Central memory CD8-positive, alpha-beta T cell (primary cell): ENCODE data around the gene KLHDC7B.

Experiments used
- ATAC-seq: fragments of 150-1000 bp; cut with Tn5 transposase; replicated peaks from 2 replicates; pipeline ENCODE4 v1.10.0; 2022; ENCODE audit warnings: mild to moderate bottlenecking, moderate FRiP score, moderate number of reproducible peaks; ENCODE audit not compliant: poor library complexity, severe bottlenecking; ENCODE audit errors: extremely low read depth
- DNase-seq, 2 donors: peaks; one replicate each; pipeline ENCODE4 v3.0.0; 2021; ENCODE audit warnings: low spot score in 2 of 2
- H3K27ac Mint-ChIP-seq: one replicate; pipeline ENCODE4 v1.8.0; 2022; ENCODE audit warnings: low read depth, mild to moderate bottlenecking, moderate library complexity, mixed read lengths
- H3K27me3 Mint-ChIP-seq: one replicate; pipeline ENCODE4 v1.8.0; 2022; ENCODE audit warnings: mixed read lengths
- H3K36me3 Mint-ChIP-seq: one replicate; pipeline ENCODE4 v1.8.0; 2022; ENCODE audit warnings: mild to moderate bottlenecking, moderate library complexity, mixed read lengths; ENCODE audit not compliant: insufficient read depth
- H3K4me1 Mint-ChIP-seq: one replicate; pipeline ENCODE4 v1.8.0; 2022; ENCODE audit warnings: mixed read lengths
- H3K4me3 Mint-ChIP-seq: one replicate; pipeline ENCODE4 v1.8.0; 2022; ENCODE audit warnings: mild to moderate bottlenecking, moderate library complexity, mixed read lengths
- H3K9me3 Mint-ChIP-seq: one replicate; pipeline ENCODE4 v1.8.0; 2022; ENCODE audit warnings: mixed read lengths

KLHDC7B gene

DNA sequence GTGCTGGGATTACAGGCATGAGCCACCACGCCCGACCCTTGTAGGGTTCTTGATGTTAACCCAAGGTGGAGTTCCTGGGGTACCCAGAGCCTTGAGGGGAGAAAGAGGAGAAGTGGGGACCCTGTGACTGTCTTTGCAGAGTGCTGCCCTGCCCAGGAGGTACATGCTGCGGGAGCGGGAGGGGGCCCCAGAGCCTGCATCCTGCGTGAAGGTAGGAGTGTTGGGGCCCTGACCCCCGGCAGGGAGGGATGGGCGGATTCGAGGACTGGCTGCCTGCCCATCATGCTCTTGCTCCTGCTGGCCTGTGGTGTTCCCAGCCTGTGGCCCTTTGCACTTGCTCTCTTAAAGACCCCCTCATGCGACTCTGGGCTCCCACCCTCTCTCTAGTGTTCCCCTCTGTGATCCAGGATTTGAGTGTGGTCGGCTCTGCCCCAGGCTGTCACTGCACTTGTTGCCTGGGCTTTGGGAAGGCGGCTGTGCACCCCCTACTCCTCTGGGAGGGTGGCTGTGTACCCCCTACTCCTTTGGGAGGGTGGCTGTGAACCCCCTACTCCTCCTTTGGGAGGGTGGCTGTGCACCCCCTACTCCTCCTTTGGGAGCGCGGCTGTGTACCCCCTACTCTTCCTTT, 24.8 kb upstream of the KLHDC7B start:
- H3K4me3 Mint-ChIP-seq: no peak overlapping the region
- no peaks in the 10 kb centered on the region for H3K27me3 Mint-ChIP-seq
- no peaks in the 10 kb centered on the region for H3K9me3 Mint-ChIP-seq
- peaks cover 59% of the 10 kb centered on the region for H3K36me3 Mint-ChIP-seq
- peaks cover 16% of the 10 kb centered on the region for H3K4me1 Mint-ChIP-seq
- DNase-seq (no peak), ATAC-seq (no peak)
- H3K27ac Mint-ChIP-seq: no peak overlapping the region

- ATAC-seq (no peak), DNase-seq (no peak)
- H3K4me1 Mint-ChIP-seq: peaks cover 16% of the 10 kb centered on the region
- peak overlapping the region; percentile 19 for H3K27ac Mint-ChIP-seq
- peaks cover 55% of the 10 kb centered on the region for H3K36me3 Mint-ChIP-seq
- H3K27me3 Mint-ChIP-seq: no peaks in the 10 kb centered on the region
- H3K9me3 Mint-ChIP-seq: no peaks in the 10 kb centered on the region
- no peak overlapping the region for H3K4me3 Mint-ChIP-seq
Observed at GRCh38 chr22:50521710-50522109, 24.0 kb upstream of the KLHDC7B start.

GRCh38 chr22:50522208-50522805, 23.4 kb upstream of the KLHDC7B start:
- DNase-seq (no peak), ATAC-seq (no peak)
- no peaks in the 10 kb centered on the region for H3K9me3 Mint-ChIP-seq
- H3K27me3 Mint-ChIP-seq: no peaks in the 10 kb centered on the region
- H3K4me1 Mint-ChIP-seq: peaks cover 22% of the 10 kb centered on the region
- H3K4me3 Mint-ChIP-seq: no peak overlapping the region
- peak overlapping the region; percentile 19 for H3K27ac Mint-ChIP-seq
- H3K36me3 Mint-ChIP-seq: peaks cover 57% of the 10 kb centered on the region

- Mint-ChIP-seq H3K9me3 (no peaks in the 10 kb centered on the region), H3K4me3 (no peak overlapping the region), H3K36me3 (peaks cover 54% of the 10 kb centered on the region), H3K27me3 (no peaks in the 10 kb centered on the region), H3K4me1 (peaks cover 28% of the 10 kb centered on the region), H3K27ac (no peak overlapping the region)
- no peak for DNase-seq
- ATAC-seq: no peak
Observed at GRCh38 chr22:50522806-50523438, 22.8 kb upstream of the KLHDC7B start.

DNA sequence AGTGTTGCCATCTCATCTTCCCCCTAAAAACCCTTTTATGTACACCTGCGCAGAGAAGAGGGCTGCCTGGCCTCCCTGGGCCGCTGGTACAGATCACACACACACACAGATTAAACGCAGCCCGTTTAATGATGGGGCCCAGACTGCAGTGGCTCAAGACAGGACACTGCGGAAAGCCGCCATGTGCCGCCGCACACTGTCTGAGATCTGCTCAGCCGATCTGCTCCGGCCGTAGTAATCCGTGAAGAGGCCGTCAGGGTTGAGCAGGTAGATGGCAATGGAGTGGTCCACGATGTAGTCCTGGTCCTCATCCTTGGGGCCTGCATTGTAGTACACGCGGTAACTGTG, 22.3 kb upstream of the KLHDC7B start:
- Mint-ChIP-seq H3K27me3 (no peaks in the 10 kb centered on the region), H3K27ac (no peak overlapping the region), H3K4me3 (peak overlapping the region; percentile 16), H3K9me3 (no peaks in the 10 kb centered on the region), H3K36me3 (peaks cover 50% of the 10 kb centered on the region), H3K4me1 (peaks cover 33% of the 10 kb centered on the region)
- DNase-seq (no peak), ATAC-seq (no peak)

GRCh38 chr22:50523806-50524675, 21.7 kb upstream of the KLHDC7B start:
- Mint-ChIP-seq H3K4me3 (peak overlapping the region; percentile 85), H3K27me3 (no peaks in the 10 kb centered on the region), H3K36me3 (peaks cover 51% of the 10 kb centered on the region), H3K4me1 (peaks cover 37% of the 10 kb centered on the region), H3K9me3 (no peaks in the 10 kb centered on the region), H3K27ac (peak overlapping the region; percentile 87)
- no peak for DNase-seq
- no peak for ATAC-seq

DNA sequence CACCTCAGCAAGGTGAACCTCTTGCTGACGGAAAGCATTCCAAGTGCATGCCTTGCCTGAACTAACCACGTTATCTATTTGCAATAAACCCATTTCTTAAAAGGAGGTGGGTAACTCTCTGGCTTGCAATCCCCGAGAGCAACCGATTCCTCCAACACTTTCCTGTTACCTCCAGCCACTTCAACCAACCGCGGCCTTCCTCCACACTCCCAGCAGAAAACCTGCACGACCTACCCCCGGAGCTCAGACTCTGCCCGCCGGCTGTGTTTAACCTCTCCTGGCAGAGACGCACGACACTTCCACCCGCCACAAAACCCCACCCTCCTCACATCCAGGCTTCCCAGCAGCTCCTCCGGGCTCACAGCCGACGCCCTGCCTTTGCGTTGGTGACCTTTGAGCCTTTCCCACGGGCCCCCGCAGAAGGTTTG, 21.0 kb upstream of the KLHDC7B start:
- peak overlapping the region; percentile 85 for H3K4me3 Mint-ChIP-seq
- peaks cover 45% of the 10 kb centered on the region for H3K36me3 Mint-ChIP-seq
- no peaks in the 10 kb centered on the region for H3K27me3 Mint-ChIP-seq
- peak overlapping the region; percentile 87 for H3K27ac Mint-ChIP-seq
- H3K4me1 Mint-ChIP-seq: peaks cover 37% of the 10 kb centered on the region
- no peaks in the 10 kb centered on the region for H3K9me3 Mint-ChIP-seq
- DNase-seq (no peak), ATAC-seq (no peak)

DNA sequence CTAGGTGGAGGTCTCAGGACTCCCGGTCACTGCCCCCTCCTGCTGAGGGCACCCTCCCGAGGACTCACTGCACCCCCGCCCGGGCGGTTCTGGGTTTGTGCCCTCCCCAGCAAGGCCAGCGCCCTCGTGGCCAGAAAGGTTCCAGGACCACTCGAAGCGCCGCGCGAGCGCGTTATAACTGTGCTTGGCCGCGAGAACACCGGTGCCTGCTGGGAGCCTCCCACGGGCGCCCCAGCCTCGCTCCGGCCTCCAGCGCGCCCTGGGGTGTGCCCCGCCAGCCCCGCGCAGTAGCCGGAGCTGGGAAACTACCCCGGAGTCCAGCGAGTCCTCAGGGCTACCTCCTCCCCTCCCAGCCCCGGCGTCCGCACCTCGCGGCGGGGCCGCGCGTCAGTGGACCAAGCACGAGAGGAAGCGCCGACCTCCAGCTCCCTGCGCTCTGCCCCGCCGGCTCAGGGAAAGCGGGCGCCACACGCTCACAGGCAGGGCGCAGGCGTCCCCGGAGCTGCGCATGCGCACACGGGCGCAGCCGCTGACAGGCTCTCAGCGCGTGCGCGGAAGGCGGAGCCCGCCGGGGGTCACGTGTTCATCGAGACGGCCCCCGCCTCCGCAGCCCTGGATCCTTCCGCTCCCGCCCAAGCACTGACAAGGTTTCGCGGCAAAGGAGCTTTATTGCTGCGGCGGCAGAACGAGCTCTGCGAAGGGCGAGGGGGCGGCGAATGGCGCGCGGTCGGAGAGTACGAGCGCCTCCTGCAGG, 20.4 kb upstream of the KLHDC7B start, which contains the start of gene SCO2:
TSS of gene SCO2 (minus strand) at position 495 of the 754 bp plus-strand sequence. CDS start 1,187 bp downstream, outside the sequence.
- ATAC-seq: peak; percentile 81
- peak within 1 kb of the TSS; percentile 87 for H3K27ac Mint-ChIP-seq
- H3K4me3 Mint-ChIP-seq: peak within 1 kb of the TSS; percentile 85
- H3K9me3 Mint-ChIP-seq: no peaks in the 10 kb centered on the region
- H3K36me3 Mint-ChIP-seq: peaks cover 44% of the 10 kb centered on the region
- no peaks in the 10 kb centered on the region for H3K27me3 Mint-ChIP-seq
- peak; percentile 93 to 97 for DNase-seq
- H3K4me1 Mint-ChIP-seq: peaks cover 38% of the 10 kb centered on the region

DNA sequence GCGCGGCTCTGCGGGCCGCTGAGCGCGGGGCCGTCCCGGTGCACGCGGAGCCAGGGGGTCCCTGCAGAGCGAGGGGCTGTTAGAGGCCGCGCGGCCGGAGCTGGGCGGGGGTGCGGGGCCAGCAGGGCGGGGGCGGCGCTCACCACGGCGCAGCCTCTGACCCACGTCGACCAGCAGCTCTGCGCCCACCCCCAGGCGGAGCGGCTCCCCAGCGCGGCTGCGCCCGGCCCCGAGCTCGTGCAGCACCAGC, 19.9 kb upstream of the KLHDC7B start:
- Mint-ChIP-seq H3K36me3 (peaks cover 45% of the 10 kb centered on the region), H3K9me3 (no peaks in the 10 kb centered on the region), H3K27ac (peak overlapping the region; percentile 87), H3K4me3 (peak overlapping the region; percentile 85), H3K4me1 (peaks cover 43% of the 10 kb centered on the region), H3K27me3 (no peaks in the 10 kb centered on the region)
- DNase-seq: no peak
- ATAC-seq: no peak

DNA sequence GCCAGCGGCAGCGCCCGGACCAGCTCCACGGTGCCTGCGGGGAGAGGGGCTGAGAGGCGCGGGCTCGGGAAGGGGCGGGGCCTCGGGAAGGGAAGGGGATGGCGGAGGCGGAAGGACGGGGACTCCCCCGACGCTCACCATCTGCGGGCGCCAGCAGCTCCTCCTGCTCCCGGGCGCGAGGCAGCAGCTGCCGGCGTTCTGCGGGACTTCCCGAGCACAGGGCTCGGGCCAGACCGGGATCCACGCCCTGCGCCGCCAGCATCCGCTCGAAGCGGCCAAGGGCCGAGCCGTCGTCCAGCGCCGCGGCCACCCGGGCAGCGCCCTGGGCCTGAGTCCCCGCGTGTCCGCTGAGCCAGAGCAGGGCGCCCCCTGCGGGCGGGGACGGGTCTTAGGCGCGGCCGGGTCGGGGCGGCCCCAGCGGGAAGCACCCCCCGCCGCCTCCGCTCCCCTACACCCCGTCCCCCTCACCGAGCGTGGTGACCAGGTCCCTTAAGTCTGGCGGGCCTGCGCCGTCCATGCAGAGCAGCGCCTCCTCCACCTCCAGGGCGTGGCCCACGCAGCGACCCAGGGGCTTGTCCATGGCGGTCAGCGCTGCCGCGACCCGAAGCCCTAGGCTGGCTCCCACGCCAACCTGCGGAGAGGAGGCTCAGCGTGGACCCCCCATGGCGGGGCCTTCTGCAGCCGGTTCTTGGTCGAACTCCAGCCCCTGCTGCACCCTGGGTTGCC, 19.4 kb upstream of the KLHDC7B start:
- Mint-ChIP-seq H3K4me1 (peaks cover 48% of the 10 kb centered on the region), H3K4me3 (peak overlapping the region; percentile 85), H3K9me3 (no peaks in the 10 kb centered on the region), H3K36me3 (peaks cover 49% of the 10 kb centered on the region), H3K27ac (peak overlapping the region; percentile 91), H3K27me3 (no peaks in the 10 kb centered on the region)
- ATAC-seq (peak; percentile 34), DNase-seq (peak; percentile 72 to 75)

DNA sequence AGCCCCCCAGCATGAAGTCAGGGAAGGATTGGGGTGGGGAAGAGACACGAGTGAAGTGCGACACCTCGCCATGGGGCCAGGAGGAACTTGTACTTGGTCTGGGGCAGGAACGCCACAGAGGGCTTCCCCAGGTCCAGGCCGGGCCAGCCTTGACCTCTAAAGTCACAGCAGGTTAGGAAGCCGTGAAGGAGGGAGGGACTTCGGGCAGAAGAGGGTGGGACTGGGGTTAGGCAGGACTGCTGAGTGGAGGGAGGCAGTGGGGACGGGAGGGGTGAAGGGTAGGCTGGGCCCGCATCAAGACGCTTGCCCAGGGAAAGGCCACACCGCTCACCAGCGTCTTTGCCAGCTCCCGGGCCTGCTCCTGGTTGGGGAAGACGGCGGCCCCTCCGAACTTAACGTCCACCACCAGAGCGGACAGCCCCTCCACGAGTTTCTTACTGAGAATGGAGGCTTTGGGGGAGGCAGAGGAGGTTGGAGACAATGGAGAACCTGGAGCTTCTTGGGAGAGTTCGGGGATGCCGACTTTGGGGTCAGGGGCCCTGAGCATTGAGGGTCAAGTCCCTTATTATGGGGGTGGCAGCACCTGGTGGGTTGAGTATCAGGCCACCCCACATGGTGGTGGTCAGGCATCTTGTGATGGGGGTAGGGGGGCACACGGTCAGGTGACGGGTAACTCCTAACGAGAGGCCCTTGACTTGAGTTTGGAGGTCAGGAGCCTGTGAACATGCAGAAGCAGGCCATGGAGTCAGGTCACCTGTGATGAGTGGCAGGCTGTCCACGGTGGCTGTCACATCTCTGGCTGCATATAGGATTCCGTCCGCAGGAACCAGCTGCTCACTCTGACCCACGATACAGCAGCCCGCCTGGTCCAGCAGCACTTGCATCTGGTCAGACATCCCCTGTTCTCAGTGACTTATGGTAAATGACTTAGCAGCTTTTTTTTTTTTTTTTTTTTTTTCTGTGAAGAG, 18.6 kb upstream of the KLHDC7B start:
- Mint-ChIP-seq H3K27ac (peak overlapping the region; percentile 91), H3K9me3 (no peaks in the 10 kb centered on the region), H3K4me1 (peaks cover 49% of the 10 kb centered on the region), H3K4me3 (peak overlapping the region; percentile 85), H3K27me3 (no peaks in the 10 kb centered on the region), H3K36me3 (peaks cover 49% of the 10 kb centered on the region)
- DNase-seq (no peak), ATAC-seq (no peak)
